Stimulated activated naive CD8-positive, alpha-beta T cell treated with anti-CD3 and anti-CD28 coated beads, Interleukin-15, Interleukin-2, amounts not matched to agents 100 U/mL and 50 U/mL, for 24 hours (primary cell): Measurements from ENCODE around the gene DBH.
"Not testable (repeated sequence)": the region's sequence is repeated elsewhere in the genome, so short reads cannot be mapped to it uniquely, and the experiment has no call there.

Experiments
- ATAC-seq: fragments of 150-1000 bp; cut with Tn5 transposase; one replicate; pipeline ENCODE4 v1.10.0; 2021
- DNase-seq: peaks from one replicate; pipeline ENCODE4 v3.0.0; 2021

Gene DBH

DNA sequence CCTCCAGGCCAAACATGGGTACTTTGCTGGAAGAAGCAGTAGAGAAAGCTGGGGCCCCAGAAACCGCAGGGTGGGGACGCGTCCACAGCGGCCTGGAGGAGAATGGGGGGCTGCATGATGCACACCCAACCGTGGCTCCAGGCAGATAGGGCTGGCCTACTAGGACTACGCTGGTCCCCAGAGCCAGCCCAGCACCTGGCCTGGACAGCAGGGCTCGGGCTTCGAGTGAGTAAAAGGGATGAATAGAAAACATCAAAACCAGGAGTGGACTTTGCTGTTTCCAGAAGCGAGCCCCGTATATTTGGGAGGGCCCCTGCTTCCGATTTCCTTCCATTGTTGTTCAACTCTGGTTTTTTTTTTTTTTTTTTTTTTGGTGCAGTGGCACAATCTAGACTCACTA, 30.7 kb downstream of the DBH start:
- ATAC-seq (no peak), DNase-seq (no peak)

DNA sequence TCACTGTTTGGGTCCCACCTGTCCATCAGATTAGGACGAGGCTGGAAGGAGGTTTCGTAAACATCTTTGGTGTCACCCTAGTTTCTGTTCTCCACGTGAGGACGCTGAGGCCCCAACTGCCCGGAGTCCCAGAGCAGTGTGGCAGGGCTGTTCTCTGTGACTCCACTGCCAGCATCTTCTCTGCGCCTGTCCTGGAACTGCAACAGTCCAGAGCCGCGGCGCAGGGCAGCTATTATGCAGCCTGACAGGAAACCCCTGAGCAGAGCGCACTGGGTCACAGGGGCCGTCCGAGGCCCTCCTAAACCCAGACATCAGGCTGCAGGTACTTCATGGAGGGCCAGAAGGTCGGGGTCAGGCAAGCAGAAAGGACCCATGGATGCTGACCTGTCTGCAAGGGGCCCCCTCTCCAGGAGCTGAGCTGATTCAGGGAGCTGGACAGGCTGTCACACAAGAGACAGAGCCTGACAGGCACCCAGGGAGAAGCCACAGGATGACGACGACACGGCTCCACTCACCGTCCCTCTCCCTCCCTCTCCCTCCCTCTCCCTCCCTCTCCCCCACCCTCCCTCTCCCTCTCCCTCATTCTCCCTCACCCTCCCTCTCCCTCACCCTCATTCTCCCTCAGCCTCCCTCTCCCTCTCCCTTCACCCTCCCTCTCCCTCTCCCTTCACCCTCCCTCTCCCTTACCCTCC, 31.7 kb downstream of the DBH start:
- DNase-seq (no peak), ATAC-seq (no peak)

DNA sequence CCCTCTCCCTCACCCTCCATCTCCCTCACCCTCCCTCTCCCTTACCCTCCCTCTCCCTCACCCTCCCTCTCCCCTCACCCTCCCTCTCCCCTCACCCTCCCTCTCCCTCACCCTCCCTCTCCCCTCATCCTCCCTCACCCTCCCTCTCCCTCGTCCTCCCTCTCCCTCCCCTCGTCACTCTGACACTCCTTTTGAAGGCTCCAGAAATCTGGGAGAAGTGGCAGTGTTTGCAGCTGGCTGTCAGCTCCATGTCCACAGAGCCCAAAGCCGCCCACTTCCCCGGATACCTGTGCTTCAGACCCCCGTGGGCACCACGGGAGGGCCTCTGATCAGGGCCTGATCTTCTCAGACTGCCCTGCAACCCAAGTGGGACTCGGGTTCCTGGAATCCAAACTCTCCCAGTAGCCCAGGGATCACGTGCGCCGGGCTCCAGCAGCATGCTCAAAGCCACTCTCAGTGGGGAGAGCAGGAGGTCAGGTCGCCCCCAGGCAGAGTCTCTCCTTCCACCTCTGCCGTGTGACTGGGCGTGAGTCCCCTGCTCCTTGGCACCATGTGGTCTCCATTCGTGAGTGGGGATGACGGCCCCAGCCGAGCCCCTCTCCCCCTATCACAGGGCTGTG, 33.1 kb downstream of the DBH start:
- DNase-seq (no peak), ATAC-seq (no peak)

DNA sequence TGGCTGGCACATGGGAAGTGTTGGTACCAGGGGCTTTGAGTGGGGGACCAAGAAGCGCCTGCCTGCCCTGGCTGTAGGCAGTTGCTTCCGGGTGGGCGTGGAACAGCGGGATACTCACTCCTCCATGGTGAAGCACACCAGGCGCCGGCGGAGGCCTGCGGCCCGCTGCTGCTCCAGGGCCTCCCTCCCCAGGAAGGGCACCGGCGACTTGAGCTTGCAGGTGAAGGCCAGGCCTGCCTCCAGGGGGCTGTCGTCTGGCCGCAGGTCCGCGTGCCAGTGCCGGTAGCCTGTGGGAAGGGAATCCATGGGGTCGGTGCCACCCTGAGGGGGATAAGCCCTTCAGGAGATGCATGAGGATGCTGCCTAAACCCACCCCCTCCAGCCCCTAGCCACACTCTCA, 34.3 kb downstream of the DBH start:
- DNase-seq: no peak
- no peak for ATAC-seq

DNA sequence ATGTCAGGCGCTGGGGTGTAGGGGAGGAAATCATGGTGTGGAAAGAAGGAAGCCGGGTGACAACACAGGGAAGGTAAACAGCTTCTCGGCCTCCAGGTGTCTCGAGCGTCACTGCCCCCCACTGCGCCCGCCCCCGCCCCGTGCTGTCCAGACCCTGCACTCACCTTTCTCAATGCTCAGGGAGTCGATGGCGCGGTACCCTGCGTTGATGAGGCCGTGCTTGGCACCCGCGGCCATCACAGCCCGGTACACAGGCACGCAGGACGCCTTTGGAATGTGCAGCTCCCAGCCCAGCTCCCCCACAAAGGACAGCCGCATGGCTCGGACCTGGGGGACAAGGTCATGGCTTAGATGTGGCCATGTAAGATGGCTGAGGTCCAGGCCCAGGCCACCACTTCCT, 35.2 kb downstream of the DBH start:
- ATAC-seq: no peak

DNA sequence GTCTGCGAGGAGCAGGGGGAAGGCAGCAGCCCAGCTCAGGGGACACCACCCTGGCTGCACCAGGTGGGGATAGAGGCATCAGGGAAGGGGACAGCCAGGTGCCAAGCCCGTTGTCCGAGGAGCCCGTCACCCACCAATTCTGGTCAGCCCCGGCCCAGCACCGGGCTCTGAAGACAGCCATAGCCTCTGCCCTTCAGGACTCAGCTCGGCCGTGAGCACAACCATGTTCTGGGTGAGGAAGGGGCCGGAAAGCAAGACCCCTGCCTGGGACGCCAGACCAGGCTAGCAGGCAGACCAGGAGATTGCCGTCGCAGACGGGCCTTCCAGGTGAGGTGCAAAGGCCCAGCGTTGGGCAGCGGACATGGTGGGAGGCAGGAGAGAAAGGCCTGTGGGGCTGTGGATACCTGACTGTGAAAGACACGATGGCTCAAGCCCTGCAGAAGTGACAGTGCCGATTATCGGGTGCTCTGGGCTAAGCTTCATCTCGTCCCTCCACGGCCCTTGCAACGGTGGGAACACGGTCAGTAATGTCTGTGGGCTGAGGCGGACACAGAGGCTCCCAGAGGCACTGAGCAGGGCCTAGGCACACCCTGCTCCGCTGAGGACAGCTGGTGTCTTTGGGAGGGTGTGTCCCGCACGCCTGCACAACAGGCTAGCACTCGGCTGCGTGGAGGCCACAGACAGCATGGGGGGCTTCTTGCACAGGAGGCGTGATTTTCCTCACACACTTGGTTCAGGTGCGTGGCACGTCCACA, 36.5 kb downstream of the DBH start:
- ATAC-seq (no peak), DNase-seq (no peak)

More for the DNA sequence above, 35.2 kb downstream of the DBH start:
- no peak for DNase-seq

DNA sequence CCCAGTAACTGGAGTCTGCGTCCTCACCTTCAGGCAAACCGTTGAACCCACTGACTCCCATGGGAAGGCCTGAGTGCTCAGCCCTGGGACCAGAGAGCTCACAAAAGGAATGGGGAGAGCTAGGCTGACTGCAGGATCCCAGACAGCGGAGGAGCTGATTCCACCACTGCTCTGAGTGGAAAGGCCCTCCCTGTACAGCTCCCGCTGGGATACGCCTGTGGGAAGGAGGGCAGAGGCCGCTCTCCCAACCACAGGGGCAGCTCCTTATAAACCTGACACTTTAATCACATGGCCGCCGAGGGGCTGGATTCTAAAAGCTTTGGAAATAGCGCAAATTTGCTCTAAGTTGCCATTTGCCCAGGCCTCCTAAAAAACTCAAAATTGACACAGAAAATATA, 37.1 kb downstream of the DBH start:
- DNase-seq (no peak), ATAC-seq (no peak)

DNA sequence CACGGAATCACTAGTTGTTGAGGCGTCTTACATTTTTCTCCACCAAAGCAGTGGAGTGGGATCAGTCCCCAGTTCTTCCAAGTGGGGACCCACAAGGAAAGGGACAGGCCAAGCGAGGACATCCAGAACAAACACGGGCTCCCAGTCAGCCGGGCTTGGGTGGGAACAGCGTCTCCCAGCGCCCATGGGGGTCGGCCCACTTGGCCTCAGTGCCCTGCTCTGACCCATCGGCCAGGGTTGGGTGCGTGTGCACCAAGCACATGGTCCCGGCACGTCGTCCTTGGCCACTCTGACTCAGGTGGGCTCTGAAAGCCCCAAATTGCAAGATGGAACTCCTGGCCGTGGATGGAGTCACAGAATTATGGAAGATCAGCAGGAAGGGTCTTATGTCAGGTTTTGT, 37.9 kb downstream of the DBH start:
- no peak for DNase-seq
- no peak for ATAC-seq

DNA sequence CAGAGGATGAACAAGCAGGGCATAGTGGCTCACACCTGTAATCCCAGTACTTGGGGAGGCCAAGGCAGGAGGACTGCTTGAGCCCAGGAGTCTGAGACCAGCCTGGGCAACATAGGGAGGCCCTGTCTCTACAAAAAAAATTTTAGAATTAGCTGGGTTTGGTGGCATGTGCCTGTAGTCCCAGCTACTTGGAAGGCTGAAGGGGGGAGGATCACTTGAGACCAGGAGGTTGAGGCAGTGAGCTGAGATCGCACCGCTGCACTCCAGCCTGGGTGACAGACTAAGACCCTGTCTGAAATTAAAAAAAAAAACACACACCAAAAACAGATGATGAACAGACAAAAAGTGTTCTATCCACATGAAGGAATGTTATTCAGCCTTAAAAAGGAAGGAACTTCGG, 39.6 kb downstream of the DBH start:
- DNase-seq, ATAC-seq: not testable (repeated sequence)

DNA sequence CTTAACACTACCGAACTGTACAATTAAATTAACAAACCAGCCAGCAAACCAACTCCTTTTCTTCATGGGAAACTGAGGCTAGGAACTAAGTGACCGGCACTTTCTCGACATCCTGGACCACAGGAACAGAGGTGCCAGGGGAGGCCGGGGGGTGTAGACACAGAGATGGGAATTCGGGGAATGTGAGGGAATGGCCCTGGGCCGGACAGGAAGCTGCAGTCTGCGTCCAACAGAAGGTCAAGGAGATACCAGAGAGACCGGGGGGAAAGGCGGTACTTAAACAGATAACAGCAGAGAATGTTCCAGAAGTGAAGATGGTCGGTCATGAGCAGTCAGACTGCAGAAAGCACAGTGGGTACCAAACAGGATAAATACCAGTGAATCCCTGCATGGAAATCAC, 40.3 kb downstream of the DBH start:
- ATAC-seq: no peak

DNA sequence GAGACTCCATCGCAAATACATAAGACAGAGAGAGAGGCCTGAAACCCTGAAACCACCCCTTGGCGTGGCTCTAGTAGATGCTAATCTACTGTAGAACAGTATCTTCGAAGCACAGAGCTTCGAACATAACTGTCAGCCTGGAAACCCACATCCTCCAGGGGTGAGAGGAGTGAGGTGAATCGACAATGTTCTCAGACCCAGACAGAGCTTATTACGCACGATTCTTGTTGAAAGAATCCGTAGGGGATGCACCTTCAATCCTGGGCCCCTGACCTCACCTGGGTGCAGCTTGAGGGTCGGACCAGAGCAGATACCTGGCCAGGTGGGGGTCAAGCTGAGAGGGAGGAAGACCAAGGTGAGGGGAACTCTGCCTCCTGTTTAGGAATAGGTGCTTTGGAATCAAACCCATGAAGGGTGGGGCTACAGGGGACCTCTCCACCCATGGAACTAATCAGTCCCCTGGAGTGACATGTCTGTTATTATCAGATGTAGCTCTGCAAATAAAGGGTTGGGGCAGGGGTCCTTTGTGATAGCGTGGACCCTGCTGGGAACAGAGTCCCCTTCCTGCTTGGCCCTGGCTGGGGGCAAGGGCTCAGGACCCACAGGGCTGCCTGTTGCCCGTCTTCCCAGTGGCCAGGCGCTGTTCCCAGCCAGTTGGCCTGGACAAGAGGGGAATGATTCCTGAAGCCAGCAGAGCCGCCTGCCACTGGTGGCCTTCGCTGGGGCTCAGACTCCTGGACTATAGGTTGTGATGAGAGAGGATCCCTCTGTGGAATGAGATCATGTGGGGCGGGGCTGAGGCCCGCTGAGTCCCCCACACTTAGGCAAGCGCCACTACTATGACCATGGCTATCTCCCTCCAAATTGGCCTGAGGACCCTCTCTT, 41.2 kb downstream of the DBH start:
- peak; percentile 74 for ATAC-seq
- peak; percentile 16 for DNase-seq

More for the DNA sequence above, 40.3 kb downstream of the DBH start:
- no peak for DNase-seq

DNA sequence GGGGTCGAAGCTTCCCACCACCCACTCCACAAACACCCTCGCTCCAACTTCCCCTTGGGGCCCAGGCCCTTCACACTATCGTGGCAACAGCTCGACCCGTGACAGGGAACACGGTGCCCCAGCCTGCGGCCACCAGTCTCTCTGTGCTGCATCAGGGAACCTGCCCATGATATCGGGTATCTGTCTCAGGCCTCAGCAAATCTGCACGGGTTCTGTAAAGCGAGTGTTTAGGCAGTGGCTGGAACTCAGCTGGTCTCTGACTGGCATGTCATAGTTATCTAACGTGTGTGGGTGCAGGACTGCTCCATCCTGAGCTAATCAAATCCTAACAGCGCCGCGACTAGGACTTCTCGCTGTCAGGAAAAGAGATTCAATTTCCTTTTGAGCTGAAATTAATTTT, 42.9 kb downstream of the DBH start:
- ATAC-seq (no peak), DNase-seq (no peak)

DNA sequence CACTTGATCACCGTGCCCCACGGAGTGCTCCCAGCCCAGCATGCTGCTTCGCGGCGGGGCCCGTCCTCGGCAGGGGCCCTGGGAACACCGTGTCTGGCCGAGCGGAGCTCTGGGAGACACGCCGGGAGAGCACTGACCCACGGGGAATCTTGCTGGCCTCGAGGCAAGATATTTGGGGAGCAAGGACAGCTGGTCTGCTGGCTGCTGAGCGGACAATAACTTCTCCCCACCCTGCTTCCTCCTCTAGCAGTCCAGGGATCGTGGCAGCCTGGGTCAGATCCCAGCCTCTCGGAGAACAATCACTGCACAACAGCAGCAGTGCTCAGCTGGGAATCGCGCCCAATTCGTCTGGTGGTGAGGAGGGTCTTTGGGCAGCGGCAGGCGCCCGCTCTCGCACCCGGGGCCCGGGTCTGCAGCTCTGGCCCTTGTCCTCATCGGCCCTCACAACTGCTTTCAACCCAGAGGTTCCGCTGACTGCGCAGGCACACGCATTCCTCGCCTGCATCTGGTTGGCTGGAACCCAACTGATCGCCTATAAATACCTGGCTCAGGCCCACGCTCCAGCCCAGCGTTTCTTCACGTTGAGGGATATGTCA, 43.4 kb downstream of the DBH start:
- ATAC-seq: no peak
- no peak for DNase-seq

DNA sequence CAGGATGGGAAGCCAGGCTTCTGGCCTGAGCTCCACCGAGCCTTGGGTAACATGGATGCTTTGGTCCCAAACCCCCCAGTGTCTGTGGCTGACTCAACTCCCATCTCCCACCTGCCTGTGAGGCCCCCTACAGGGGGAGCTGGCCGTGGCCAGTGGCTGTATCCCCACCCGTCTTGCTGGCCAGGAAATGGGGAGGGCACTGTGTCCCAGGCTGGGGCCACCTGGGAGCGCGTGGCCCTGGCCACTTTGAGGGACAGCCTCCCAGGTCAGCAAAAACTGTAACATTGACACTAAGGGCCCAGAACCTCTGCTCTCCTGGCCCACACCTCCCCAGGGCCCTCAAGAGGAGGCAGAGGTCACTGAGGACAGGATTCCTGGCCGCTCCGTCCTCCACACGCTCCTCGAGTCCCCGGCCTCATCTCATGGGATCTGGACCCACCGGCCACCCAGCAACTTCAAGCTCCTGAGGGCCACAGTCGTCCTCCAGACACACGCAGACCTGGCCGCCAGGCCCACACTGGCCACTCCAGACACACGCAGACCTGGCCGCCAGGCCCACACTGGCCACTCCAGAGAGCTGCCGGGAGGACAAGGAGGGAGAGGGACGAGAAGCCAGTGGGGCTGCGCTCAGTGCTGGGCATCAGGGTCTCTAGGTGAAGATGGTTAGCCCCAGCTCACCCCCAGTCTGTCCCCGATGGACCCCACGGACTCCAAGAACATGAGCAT, 44.2 kb downstream of the DBH start:
- no peak for ATAC-seq
- DNase-seq: no peak

DNA sequence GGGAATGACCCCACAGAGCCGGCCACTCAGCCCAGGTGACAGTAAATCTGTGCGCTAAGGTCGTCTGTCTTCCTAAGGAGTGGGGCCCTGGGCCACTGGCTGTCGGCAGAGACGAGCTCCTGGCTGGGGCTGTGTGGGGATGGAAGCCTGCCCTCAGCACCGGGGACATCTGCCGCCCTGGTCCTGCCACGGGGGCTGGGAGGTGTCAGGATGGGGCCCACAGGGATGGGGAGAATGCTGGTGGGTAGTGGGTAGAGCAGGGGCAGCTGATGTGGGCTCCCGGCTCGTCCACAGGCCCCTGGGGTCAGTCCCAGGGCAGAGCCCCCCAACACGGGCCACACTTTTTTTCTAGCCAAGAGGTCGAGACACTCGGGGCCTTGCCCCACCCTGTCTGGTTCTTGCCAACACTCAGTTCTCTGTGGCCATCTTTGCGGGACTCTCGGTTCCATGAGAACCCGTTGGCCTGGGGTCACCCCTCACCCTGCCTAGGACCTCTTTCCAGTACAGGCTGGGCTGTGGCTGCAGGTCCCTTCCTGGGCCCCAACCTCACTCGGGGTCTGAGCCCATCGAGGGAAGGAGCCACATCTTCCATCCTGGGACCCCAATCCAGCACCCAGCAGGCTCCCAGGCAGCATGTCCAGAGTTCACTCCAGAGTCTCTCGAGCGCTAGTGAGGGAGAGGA, 45.0 kb downstream of the DBH start:
- DNase-seq: no peak
- no peak for ATAC-seq

DNA sequence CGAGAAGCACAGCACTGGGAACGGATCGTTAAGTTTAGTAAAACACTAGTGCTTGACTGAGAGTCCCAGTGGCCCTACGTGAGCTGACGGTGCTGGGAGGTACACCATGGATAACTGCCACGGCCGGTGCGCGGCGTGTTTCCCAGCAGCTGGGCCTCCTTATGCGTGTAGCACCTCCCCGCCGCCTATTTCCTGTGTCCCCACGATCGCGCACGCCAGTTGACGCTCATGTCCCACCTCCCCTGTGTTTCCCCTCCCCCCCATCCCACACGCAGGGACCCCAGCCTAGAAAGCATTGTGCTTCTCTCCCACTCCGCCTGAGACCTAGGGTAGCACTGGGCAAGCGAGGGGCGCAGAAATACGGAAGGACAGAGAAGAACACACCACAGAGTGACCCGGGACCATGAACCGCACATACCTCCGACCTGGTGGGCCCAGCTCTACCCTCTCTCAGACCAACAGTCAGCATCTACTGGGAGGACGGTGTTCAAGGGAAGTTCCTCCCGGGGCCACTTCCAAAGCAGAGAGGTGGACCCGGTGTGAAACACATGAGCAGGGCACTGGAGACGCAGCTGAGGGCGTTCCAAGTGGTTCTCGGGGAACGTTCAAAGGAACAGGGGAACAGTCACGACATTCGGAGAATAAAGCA, 45.6 kb downstream of the DBH start:
- ATAC-seq: no peak

DNA sequence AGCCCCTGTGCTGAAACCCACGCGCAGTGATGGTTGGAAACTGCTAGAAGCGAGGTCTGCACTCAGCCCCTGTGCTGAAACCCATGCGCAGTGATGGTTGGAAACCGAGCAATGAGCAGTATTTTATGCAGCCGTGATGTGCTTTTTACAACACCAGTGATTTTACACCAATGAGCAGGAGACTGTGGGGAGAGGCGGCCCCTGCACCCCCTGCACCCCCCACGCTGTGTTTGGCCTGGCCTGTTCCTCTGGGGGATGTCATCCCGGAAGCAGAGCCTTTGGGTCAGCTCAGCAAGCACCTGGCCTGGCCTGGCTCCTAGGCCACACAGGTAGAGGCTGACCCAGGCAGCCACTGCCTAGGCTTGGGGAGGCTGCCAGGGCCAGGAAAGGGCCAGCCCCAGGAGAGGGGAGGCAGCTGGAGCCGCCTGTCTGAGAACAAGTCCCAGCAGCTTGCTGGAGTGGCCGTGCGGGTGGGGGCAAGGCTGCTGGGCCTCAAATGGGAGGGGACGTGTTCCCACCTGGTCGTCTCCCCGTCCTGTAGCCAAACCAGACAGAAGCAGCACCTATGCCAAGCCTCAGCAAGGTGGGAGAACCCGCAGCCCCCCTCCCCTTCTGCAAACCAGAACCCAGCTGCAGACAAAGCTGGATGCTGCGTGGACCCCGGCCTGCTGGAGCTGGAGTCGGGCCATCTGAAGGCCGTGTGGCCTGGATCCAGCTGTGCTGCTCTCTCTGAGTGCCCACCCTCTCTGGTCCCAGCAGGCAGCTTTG, 46.8 kb downstream of the DBH start:
- DNase-seq: no peak
- no peak for ATAC-seq

More for the DNA sequence above, 45.6 kb downstream of the DBH start:
- no peak for DNase-seq

DNA sequence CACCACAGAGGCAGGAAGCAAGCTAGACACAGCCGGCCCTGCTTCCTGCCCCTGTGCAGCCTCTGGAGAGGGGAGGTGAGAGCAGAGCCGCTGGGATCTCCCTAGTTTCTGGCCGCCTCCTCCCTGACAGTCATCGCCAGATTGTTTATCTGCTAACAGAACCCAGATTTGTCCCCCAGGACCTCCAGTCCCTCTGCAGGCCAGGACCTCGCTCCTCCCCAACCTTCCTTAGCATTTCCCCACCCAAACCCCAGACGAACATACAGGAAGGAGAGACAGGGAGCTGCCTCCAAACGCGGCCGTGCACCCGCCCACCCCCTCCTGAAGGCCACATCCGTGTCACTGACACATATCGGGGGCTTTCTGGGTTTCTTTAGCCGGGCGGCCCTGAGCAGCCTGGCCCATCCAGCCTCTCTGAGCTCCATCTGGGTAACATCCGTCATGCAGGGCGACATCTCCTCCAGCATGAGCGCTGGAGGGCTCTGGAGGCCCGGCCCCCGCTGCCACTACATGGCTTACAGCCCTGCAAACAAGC, 47.5 kb downstream of the DBH start:
- peak; percentile 89 for ATAC-seq
- DNase-seq: peak; percentile 63
